Measurements from ENCODE around the gene NEK11.

NEK11 gene

GRCh38 chr3:131047582-131047981, 20.9 kb downstream of the NEK11 start:
- no peak for DNase-seq

GRCh38 chr3:131048030-131048429, 21.4 kb downstream of the NEK11 start:
- DNase-seq: no peak

GRCh38 chr3:131050001-131050400, 23.3 kb downstream of the NEK11 start:
- no peak for DNase-seq

- DNase-seq: no peak
Measured at GRCh38 chr3:131053043-131053859, 26.6 kb downstream of the NEK11 start.

DNA sequence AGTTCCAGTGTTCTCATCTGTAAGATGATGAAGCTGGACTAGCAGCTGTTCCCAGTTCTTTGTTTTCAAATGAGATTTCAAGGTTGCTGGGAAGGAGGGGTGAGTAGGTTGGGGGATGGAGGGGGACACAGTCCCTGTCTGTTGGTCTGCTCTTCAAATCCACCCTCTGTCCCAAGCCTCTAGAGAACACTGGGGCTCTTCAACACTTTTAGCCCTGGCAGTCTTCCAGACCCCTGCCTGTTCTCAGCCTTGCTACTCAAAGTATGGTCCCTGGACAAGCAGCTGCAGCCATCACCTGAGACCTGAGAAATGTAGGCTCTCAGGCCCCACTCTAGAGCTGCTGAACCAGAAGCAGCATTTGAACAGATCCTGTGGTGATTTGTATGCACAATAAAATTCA, 41.3 kb downstream of the NEK11 start:
- DNase-seq: no peak

- no peak for DNase-seq
Measured at GRCh38 chr3:131072099-131072559, 45.5 kb downstream of the NEK11 start.

- no peak for DNase-seq
Measured at GRCh38 chr3:131072845-131073244, 46.2 kb downstream of the NEK11 start.

DNA sequence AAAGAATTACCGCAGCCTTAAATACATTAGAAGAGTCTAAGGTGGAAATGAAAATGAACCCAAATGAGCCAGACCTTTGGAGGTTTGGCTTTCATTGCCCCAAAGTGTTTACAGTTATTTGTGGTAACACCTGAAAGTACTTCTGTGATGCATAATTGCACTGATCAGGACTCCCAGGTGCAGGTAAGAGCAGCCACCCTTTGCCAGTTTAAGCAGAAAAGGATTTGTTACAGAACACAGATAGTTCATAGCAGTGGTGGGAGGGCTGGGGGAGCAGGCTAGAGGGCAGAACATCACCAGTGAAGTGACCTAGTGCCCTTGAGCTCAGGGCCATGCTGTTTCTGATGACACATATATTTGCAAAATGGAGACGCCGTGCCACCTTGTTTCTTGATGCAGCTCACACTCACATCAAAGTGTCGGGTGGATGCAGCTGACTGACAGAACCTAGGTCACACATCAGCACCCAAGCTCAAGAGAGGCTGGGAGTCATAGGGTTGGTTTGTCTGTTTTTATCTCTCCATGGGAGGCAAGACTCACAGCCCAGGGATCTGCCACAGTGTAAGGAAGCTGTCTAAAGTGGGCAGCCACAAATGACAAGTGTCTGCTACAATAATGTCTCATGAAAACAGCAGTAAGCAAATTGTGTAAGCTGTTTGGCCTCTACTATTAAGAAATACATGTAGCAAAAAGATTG, 49.1 kb downstream of the NEK11 start:
- no peak for DNase-seq

GRCh38 chr3:131077904-131078303, 51.2 kb downstream of the NEK11 start:
- no peak for DNase-seq

DNA sequence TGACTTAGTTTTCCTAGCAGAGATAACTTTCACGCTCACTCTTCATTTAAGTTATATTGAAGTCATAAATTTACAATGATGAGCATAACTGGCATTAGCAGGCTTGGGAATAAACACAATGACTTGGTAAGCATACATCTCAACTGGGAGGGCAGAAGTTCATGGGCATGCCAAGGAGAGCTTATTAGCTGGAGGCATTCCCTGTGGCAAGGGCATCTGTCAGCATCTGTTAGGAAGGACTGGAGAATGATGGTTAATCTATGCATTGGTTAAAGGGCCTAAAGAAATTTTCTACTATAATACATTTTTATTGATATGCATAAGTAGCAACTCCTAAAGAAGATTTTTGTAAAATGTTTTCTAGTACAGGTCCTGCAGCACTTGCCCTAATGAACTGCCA, 52.4 kb downstream of the NEK11 start:
- no peak for DNase-seq

GRCh38 chr3:131081224-131081623, 54.5 kb downstream of the NEK11 start:
- DNase-seq: no peak

GRCh38 chr3:131082246-131082645, 55.6 kb downstream of the NEK11 start:
- DNase-seq: no peak

GRCh38 chr3:131082871-131083863, 56.5 kb downstream of the NEK11 start:
- DNase-seq: peak; percentile 73

- no peak for DNase-seq
Measured at GRCh38 chr3:131091768-131092167, 65.1 kb downstream of the NEK11 start.

- no peak for DNase-seq
Measured at GRCh38 chr3:131107637-131108433, 81.2 kb downstream of the NEK11 start.

GRCh38 chr3:131109156-131109555, 82.5 kb downstream of the NEK11 start:
- no peak for DNase-seq

GRCh38 chr3:131110087-131110486, 83.4 kb downstream of the NEK11 start:
- no peak for DNase-seq

- no peak for DNase-seq
Measured at GRCh38 chr3:131114256-131114655, 87.6 kb downstream of the NEK11 start.

GRCh38 chr3:131125684-131126083, 99.0 kb downstream of the NEK11 start:
- DNase-seq: no peak

DNA sequence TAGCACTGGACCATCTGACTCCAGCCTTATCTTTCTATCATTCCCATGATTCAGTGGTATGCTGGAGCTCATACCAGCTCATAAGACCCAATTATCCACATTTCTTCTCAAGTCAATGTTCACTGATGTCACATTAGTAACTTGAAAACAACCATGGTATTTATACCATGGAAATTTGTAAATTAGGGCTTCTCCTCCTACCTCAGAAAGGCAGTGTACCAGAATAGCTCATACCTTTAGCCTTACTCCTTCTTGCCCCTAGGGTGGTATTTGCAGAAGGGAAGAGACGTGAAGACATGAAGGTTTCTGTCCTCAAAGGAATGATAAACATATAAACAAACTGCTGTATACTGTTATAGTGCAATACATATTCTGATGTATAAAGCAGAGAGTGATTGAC, 114.2 kb downstream of the NEK11 start:
- DNase-seq: no peak

DNA sequence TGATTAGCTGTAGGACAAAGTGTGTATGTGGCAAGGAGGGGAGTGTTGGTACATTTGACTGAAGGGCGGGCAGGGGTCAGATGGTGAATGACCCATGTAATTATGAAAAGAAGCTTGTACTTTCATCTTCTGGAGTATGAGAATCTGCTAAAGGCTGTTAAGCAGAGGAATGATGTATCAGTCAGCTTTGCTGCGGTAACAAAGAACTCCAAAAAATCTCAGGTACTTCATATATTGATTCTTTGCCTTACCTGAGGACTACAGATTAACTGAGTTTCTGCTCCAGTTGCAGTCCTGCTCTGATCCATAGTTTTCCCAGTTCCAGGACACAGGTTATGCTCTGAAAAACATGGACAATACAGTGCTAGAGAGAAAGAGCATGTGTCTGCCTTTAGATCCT, 115.1 kb downstream of the NEK11 start:
- DNase-seq: no peak

- no peak for DNase-seq
Measured at GRCh38 chr3:131142580-131142979, 115.9 kb downstream of the NEK11 start.
